Activated CD4-positive, alpha-beta T cell treated with anti-CD3 and anti-CD28 coated beads, Interleukin-2, amount 10 ng/mL, durations not matched to agents 24 days and 14 days (primary cell): Measurements from ENCODE around the gene APP. TPM values are rescaled to one million over a fixed set of nuclear protein-coding genes. Genes with fewer than 3 reads are reported as not detected.
"Not testable (repeated sequence)": the region's sequence is repeated elsewhere in the genome, so short reads cannot be mapped to it uniquely, and the experiment has no call there.

Experiments used
- DNase-seq: peaks from one replicate; pipeline ENCODE4 v3.0.0; 2022
- H3K27ac Mint-ChIP-seq: one replicate; pipeline ENCODE4 v1.8.0; 2022; ENCODE audit warnings: mild to moderate bottlenecking, mixed read lengths
- H3K27me3 Mint-ChIP-seq: one replicate; pipeline ENCODE4 v1.8.0; 2022; ENCODE audit warnings: mixed read lengths
- H3K36me3 Mint-ChIP-seq: one replicate; pipeline ENCODE4 v1.8.0; 2022; ENCODE audit warnings: low read depth, mild to moderate bottlenecking, mixed read lengths
- H3K4me1 Mint-ChIP-seq: one replicate; pipeline ENCODE4 v1.8.0; 2021; ENCODE audit warnings: mixed read lengths
- H3K4me3 Mint-ChIP-seq: one replicate; pipeline ENCODE4 v1.8.0; 2022; ENCODE audit warnings: mild to moderate bottlenecking, moderate library complexity, mixed read lengths
- H3K9me3 Mint-ChIP-seq: one replicate; pipeline ENCODE4 v1.8.0; 2021; ENCODE audit warnings: mixed read lengths
- intact Hi-C: fragments of 100-400 bp; cut with micrococcal nuclease; formaldehyde crosslinking; loops from one replicate; pipeline ENCODE4 v1.15.1; 2023
- total RNA-seq: library from RNA; stranded (reverse); gene quantifications from 2 replicates; pipeline ENCODE4 v1.2.3, GENCODE V29; 2022

The APP gene
- total RNA-seq, 1 donor from 2014 or later = 81.3 TPM

DNA sequence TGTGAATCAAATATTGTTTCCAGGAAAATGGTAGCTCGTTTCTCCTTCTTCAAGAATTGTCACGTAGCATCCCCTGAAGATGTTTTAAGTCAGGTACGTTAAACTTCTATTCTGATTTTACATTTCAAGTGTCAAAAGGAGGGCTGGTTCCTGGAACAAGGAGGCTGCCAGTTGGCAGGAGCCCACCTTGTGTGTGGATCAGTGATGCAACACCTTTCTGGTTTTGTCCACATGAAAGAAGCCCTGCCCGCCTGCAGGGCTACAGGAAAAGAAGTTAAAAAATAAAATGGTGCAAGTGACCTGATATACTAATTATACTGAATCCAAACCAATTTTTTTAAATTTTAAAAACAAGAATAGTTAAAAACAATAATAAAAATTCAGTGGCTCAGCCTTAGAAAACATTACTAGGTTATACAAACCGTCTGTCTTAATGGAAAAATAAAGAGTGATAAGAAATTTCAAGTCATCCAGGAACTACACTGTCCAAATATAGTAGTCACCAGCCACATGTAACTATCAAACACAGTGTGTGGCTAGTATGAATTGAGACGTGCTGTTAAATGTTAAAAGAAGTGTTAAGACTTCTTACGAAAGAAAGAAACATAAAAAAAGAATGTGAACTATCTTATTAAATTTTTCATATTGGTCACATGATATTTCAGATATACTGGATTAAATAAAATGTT, 123.1 kb downstream of the APP start:
- H3K4me1 Mint-ChIP-seq = peaks cover 3% of the 10 kb centered on the region
- intact Hi-C loops = no loop called here
- H3K9me3 Mint-ChIP-seq = no peaks in the 10 kb centered on the region
- no peak overlapping the region for H3K27ac Mint-ChIP-seq
- peaks cover 28% of the 10 kb centered on the region for H3K36me3 Mint-ChIP-seq
- DNase-seq = no peak
- H3K4me3 Mint-ChIP-seq = no peak overlapping the region
- no peaks in the 10 kb centered on the region for H3K27me3 Mint-ChIP-seq

DNA sequence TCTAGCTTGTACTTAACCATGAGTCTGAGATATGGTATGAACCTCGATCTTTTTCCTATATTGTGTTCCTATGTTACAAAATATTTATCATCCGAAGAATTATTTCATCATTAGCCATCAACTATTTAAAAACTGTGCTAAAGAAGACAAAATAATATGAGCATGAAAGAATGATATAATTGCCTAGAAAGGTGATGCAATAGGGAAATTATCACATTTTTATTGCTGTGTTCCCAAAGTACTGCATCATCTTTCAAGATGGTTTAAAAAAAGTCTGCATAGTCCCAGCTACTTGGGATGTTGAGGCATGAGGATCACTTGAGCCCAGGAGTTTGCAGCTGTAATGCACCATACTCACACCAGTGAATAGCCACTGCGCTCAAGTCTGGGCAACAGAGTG, 126.7 kb downstream of the APP start:
- Mint-ChIP-seq H3K36me3 (peaks cover 14% of the 10 kb centered on the region), H3K27ac (no peak overlapping the region), H3K9me3 (no peaks in the 10 kb centered on the region), H3K27me3 (no peaks in the 10 kb centered on the region), H3K4me3 (no peak overlapping the region), H3K4me1 (peaks cover 1% of the 10 kb centered on the region)
- DNase-seq = no peak
- intact Hi-C loops = no loop called here

- H3K4me1 Mint-ChIP-seq = peaks cover 1% of the 10 kb centered on the region
- H3K27ac Mint-ChIP-seq = no peak overlapping the region
- H3K4me3 Mint-ChIP-seq = no peak overlapping the region
- no peak for DNase-seq
- H3K36me3 Mint-ChIP-seq = peaks cover 11% of the 10 kb centered on the region
- intact Hi-C loops = no loop called here
- no peaks in the 10 kb centered on the region for H3K27me3 Mint-ChIP-seq
- no peaks in the 10 kb centered on the region for H3K9me3 Mint-ChIP-seq
Observed at GRCh38 chr21:26042181-26042876, 128.2 kb downstream of the APP start.

DNA sequence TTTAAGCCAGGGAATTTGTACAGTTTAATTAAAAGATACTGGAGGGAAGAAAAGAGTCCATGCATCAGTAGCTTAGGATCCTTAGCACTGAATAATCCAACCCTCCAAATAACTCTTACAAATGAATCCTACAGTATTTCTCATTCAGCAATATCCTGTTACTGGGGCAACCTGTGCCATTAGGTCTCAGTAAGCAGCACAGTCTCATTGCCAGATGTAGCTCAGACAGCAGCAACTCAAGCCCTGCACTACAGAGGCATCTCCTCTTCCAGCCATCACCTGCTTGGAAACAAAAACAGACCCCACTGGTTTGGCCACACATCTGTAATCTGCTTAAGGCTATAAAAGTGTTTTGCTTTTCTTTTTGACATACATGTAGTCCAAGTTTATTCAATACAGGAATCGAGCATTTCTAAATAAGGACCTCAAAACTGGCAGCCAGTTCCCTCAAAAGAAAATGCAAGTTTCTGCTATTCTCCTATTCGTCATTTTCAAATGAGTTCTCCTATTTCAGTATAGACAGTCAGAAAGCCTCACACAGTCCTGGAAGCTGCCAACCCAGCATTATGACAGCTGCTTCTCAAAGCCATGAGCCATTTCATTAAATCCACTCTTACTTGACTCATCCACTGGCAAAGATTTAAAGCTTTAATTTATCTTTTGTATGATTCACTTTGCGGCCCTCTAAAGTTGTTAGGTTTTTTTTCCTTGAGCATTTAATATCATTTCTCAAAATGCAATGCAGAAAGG, 129.0 kb downstream of the APP start:
- no peak overlapping the region for H3K4me3 Mint-ChIP-seq
- H3K27ac Mint-ChIP-seq = no peak overlapping the region
- intact Hi-C loops = no loop called here
- DNase-seq = no peak
- peaks cover 10% of the 10 kb centered on the region for H3K36me3 Mint-ChIP-seq
- H3K27me3 Mint-ChIP-seq = no peaks in the 10 kb centered on the region
- no peaks in the 10 kb centered on the region for H3K9me3 Mint-ChIP-seq
- H3K4me1 Mint-ChIP-seq = peaks cover 4% of the 10 kb centered on the region

- H3K4me1 Mint-ChIP-seq = peaks cover 11% of the 10 kb centered on the region
- DNase-seq = no peak
- H3K27me3 Mint-ChIP-seq = no peaks in the 10 kb centered on the region
- intact Hi-C loops = no loop called here
- H3K4me3 Mint-ChIP-seq = no peak overlapping the region
- H3K27ac Mint-ChIP-seq = no peak overlapping the region
- peaks cover 2% of the 10 kb centered on the region for H3K36me3 Mint-ChIP-seq
- no peaks in the 10 kb centered on the region for H3K9me3 Mint-ChIP-seq
Observed at GRCh38 chr21:26036916-26037315, 133.7 kb downstream of the APP start.

GRCh38 chr21:26032263-26032662, 138.3 kb downstream of the APP start:
- no peak overlapping the region for H3K27ac Mint-ChIP-seq
- no peak overlapping the region for H3K4me3 Mint-ChIP-seq
- H3K27me3 Mint-ChIP-seq = no peaks in the 10 kb centered on the region
- H3K36me3 Mint-ChIP-seq = peaks cover 4% of the 10 kb centered on the region
- H3K4me1 Mint-ChIP-seq = peaks cover 11% of the 10 kb centered on the region
- H3K9me3 Mint-ChIP-seq = no peaks in the 10 kb centered on the region
- no peak for DNase-seq
- intact Hi-C loops = no loop called here

DNA sequence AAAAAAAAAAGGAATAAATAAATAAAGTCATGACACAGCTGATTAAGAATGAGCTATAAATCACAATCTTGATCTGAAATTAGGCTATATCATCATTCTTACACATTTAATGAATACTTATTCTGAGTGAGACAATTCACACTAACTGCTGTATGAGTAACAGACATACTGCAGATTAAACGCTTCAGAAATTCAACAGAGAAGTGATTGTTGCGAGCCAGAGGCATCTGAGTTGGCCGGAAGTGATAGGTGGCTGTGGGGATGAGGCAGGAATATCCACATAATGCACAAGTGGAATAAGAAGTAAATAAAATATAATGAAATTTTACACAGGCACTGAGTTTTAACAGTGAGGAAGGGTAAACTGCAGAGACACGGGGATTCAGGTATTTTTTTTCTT, 142.4 kb downstream of the APP start:
- Mint-ChIP-seq H3K27me3 (no peaks in the 10 kb centered on the region), H3K9me3 (no peaks in the 10 kb centered on the region), H3K36me3 (peaks cover 3% of the 10 kb centered on the region), H3K27ac (no peak overlapping the region), H3K4me1 (no peaks in the 10 kb centered on the region), H3K4me3 (no peak overlapping the region)
- intact Hi-C loops = no loop called here
- DNase-seq = no peak

DNA sequence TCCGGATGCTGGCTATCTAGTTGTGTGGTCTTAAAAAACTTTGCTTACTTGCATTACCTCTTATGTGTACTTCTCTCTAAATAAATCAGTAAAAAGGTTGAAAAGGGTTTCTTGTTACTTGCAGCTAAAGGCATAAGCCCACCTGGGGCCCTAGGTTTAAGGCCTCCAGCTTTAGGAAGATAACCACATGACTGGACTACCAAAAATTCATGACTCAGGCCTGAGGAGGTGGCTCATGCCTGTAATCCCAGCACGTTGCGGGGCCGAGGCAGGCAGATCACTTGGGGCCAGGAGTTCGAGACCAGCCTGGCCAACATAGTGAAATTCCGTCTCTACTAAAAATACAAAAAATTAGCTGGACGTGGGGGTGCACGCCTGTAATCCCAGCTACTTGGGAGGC, 142.9 kb downstream of the APP start:
- DNase-seq = no peak
- Mint-ChIP-seq H3K4me3 (no peak overlapping the region), H3K27me3 (no peaks in the 10 kb centered on the region), H3K36me3 (peaks cover 2% of the 10 kb centered on the region), H3K9me3 (no peaks in the 10 kb centered on the region), H3K27ac (no peak overlapping the region), H3K4me1 (no peaks in the 10 kb centered on the region)
- intact Hi-C loops = no loop called here

GRCh38 chr21:26025536-26026512, 144.7 kb downstream of the APP start:
- Mint-ChIP-seq H3K9me3 (no peaks in the 10 kb centered on the region), H3K27me3 (no peaks in the 10 kb centered on the region), H3K36me3 (peaks cover 10% of the 10 kb centered on the region), H3K4me3 (no peak overlapping the region), H3K4me1 (peaks cover 2% of the 10 kb centered on the region), H3K27ac (no peak overlapping the region)
- intact Hi-C loops = no loop called here
- no peak for DNase-seq

- H3K4me1 Mint-ChIP-seq, intact Hi-C loops, H3K36me3 Mint-ChIP-seq: not testable (repeated sequence)
Observed at GRCh38 chr21:26023406-26023805, 147.2 kb downstream of the APP start.

DNA sequence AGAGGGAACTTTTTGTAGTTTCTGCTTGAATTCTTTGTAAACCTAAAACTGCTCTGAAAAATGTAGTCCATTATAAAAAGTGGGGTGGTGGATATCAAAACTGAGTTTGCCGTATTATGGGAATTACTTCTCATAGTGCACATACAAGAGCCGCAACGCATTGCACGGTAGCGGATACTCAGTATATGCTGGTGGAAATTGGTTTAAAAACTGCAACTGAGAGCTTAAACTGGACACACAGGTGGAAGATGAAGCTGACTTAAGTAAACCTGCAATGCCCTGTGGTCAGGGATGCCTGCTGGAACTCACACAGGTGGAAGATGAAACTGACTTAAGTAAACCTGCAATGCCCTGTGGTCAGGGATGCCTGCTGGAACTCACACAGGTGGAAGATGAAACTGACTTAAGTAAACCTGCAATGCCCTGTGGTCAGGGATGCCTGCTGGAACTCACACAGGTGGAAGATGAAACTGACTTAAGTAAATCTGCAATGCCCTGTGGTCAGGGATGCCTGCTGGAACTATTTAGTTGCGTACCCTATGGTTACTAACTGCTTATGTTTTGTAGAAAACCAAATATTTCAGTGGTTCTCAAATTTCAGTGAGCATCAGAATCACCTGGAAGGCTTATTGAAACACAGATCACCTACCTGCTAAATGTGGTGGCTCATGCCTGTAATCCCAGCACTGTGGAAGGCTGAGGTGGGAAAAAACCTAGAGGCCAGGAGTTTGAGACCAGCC, 147.8 kb downstream of the APP start:
- H3K27ac Mint-ChIP-seq, intact Hi-C loops, H3K9me3 Mint-ChIP-seq, DNase-seq, H3K27me3 Mint-ChIP-seq, H3K4me1 Mint-ChIP-seq, H3K36me3 Mint-ChIP-seq, H3K4me3 Mint-ChIP-seq: not testable (repeated sequence)

More at GRCh38 chr21:26023406-26023805, 147.2 kb downstream of the APP start:
- H3K27me3 Mint-ChIP-seq, H3K27ac Mint-ChIP-seq, DNase-seq, H3K9me3 Mint-ChIP-seq, H3K4me3 Mint-ChIP-seq: not testable (repeated sequence)

- no peaks in the 10 kb centered on the region for H3K27me3 Mint-ChIP-seq
- H3K27ac Mint-ChIP-seq = no peak overlapping the region
- no peak overlapping the region for H3K4me3 Mint-ChIP-seq
- H3K9me3 Mint-ChIP-seq = no peaks in the 10 kb centered on the region
- H3K4me1 Mint-ChIP-seq = peaks cover 2% of the 10 kb centered on the region
- no peak for DNase-seq
- H3K36me3 Mint-ChIP-seq = peaks cover 10% of the 10 kb centered on the region
- intact Hi-C loops = no loop called here
Observed at GRCh38 chr21:26020510-26020909, 150.1 kb downstream of the APP start.

GRCh38 chr21:26020081-26020480, 150.5 kb downstream of the APP start:
- no peaks in the 10 kb centered on the region for H3K9me3 Mint-ChIP-seq
- H3K4me1 Mint-ChIP-seq = peaks cover 2% of the 10 kb centered on the region

More at GRCh38 chr21:26020081-26020480, 150.5 kb downstream of the APP start:
- DNase-seq = no peak
- intact Hi-C loops = no loop called here
- H3K27ac Mint-ChIP-seq = no peak overlapping the region
- H3K27me3 Mint-ChIP-seq = no peaks in the 10 kb centered on the region
- peaks cover 10% of the 10 kb centered on the region for H3K36me3 Mint-ChIP-seq
- H3K4me3 Mint-ChIP-seq = no peak overlapping the region
